ENCODE results near the gene CLDN9.
A peak's percentile ranks its signal among the peaks of the same experiment; 100 is the strongest.
"Not testable (repeated sequence)": the region's sequence is repeated elsewhere in the genome, so short reads cannot be mapped to it uniquely, and the experiment has no call there.

Gene CLDN9

DNA sequence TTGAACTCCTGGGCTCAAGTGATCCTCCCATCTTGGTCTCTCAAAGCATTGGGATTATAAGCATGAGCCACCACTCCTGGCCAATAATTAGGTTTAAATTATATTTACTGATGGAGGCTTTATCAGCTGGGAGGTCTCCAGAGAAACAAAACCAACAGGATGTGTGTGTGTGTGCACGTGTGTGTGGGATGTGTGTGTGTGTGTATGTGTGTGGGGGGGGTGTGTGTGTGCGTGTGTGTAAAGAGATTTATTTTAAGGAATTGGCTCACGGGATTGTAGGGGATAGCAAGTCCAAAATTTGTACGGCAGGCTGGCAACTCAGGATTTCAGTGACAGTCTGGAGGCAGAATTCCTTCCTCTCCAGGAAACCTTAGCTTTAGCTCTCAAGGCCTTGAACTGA lies 38.3 kb downstream of the CLDN9 start (continued):
- TF ChIP-seq ZNF157 (tag by site-specific recombination; IDR thresholded peaks at IDR 0.05), result 0 out of 2 replicates have a peak, but pooled peaks have one; percentile 15
- TF ChIP-seq, protein P1, sequence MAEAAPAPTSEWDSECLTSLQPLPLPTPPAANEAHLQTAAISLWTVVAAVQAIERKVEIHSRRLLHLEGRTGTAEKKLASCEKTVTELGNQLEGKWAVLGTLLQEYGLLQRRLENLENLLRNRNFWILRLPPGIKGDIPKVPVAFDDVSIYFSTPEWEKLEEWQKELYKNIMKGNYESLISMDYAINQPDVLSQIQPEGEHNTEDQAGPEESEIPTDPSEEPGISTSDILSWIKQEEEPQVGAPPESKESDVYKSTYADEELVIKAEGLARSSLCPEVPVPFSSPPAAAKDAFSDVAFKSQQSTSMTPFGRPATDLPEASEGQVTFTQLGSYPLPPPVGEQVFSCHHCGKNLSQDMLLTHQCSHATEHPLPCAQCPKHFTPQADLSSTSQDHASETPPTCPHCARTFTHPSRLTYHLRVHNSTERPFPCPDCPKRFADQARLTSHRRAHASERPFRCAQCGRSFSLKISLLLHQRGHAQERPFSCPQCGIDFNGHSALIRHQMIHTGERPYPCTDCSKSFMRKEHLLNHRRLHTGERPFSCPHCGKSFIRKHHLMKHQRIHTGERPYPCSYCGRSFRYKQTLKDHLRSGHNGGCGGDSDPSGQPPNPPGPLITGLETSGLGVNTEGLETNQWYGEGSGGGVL (tag by site-specific recombination; IDR thresholded peaks at IDR 0.05), result peak; percentile 46; the same call in 1 of the 2 replicates
- TF ChIP-seq, protein P2, sequence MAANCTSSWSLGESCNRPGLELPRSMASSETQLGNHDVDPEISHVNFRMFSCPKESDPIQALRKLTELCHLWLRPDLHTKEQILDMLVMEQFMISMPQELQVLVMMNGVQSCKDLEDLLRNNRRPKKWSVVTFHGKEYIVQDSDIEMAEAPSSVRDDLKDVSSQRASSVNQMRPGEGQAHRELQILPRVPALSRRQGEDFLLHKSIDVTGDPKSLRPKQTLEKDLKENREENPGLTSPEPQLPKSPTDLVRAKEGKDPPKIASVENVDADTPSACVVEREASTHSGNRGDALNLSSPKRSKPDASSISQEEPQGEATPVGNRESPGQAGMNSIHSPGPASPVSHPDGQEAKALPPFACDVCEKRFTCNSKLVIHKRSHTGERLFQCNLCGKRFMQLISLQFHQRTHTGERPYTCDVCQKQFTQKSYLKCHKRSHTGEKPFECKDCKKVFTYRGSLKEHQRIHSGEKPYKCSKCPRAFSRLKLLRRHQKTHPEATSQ (tag by site-specific recombination; IDR thresholded peaks at IDR 0.05), result no peak
- TF ChIP-seq ZNF132 (tag by site-specific recombination; IDR thresholded peaks at IDR 0.05; ENCODE audit: borderline replicate concordance), result no peak
- TF ChIP-seq ZNF274 (IDR thresholded peaks at IDR 0.05; ENCODE audit: low read length), result no peak
- no peak for TF ChIP-seq ZNF274 (tag by site-specific recombination; IDR thresholded peaks at IDR 0.05; ENCODE audit: borderline replicate concordance)

DNA sequence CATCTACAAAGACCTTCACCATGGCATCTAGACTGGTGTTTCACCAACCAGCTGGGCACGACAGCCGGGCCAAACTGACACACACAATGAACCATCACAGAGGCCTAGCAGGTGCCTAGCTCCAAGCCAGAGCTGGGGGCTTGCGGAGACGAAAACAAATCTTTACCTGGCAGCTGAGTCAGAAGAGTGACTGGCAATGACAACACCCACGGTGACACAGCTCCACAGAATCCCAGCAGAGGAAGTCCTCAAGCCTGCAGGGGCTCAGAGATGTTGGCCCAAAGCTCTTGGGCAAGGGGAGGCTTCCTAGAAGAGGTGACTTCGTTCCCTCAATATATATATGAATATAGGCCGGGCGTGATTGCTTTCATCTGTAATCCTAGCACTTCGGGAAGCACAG lies 38.8 kb downstream of the CLDN9 start:
- TF ChIP-seq ZSCAN30 (tag by site-specific recombination; IDR thresholded peaks at IDR 0.05) (no peak), ZIC2 (tag by site-specific recombination; IDR thresholded peaks at IDR 0.05) (peak; percentile 17; the same call in 1 of the 2 replicates)
- ChIA-PET POLR2A (interaction anchor here (1.2 kb wide), 2 partner anchors 16 to 20 kb away, joined by 3 to 5 read pairs; no protein-coding TSS in a partner anchor), CTCF (interaction anchor here (1.1 to 2.5 kb wide), 3 partner anchors 20 to 24 kb away, joined by 3 to 10 read pairs (median 5); no protein-coding TSS in a partner anchor)
- Histone ChIP-seq H3K4me1 (ENCODE audit: control insufficient read depth, insufficient read depth, low read length) (no peaks in the 10 kb centered on the region), H3K27ac (ENCODE audit: extremely low read depth, low read depth, low read length) (no peak overlapping the region), H3K36me3 (ENCODE audit: control insufficient read depth in 2 of 2, insufficient read depth in 1 of 2, low read length in 2 of 2) (peaks cover 0 to 17% of the 10 kb centered on the region in 2 experiments; a peak in 2 of 3 replicates), H3K4me3 (ENCODE audit: low read depth, low read length) (no peak overlapping the region), H3K9me3 (ENCODE audit: control insufficient read depth, insufficient read depth, low read depth, low read length) (no peaks in the 10 kb centered on the region)

DNA sequence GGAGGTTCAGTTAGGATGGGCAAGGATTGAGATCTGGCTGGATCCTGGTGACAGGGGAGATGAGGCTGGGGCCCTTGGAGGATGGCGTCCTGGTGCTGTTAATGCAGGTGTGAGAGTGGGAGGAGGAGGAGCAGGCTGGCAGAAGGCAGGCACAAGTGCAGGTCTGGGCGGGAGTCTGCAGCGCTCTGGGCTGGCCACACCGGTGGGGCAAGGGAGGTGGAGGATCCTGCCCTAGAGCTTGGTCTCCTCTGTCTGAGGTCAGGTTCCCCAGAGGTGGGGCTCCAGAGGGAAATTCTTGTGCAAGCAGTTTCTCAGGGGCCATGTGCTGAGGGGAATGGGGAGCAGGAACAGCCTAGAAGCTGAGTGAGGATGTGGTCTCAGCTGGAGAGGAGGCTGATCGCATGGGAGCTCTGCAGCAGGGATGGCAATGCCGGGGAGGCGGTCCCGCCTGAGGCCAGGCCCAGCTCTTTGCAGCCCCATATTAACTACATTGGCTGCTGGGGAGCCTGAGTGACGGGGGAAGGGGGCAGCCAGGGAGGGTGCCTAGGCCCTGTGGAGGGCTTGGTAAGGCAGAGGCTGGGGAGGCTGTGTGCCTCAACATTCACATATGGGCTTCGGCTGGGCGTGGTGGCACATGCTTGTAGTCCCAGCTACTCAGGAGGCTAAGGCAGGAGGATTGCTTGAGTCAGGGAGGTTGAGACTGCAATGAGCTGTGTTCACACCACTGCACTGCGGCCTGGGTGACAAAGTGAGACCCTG lies 40.0 kb downstream of the CLDN9 start:
- peaks cover 0 to 21% of the 10 kb centered on the region in 2 experiments; a peak in 2 of 3 replicates for H3K36me3 ChIP-seq (ENCODE audit: control insufficient read depth in 2 of 2, insufficient read depth in 1 of 2, low read length in 2 of 2)
- H3K4me1 ChIP-seq (ENCODE audit: control insufficient read depth, insufficient read depth, low read length); H3K4me3 ChIP-seq (ENCODE audit: low read depth, low read length); H3K9me3 ChIP-seq (ENCODE audit: control insufficient read depth, insufficient read depth, low read depth, low read length); POLR2A ChIA-PET; H3K27ac ChIP-seq (ENCODE audit: extremely low read depth, low read depth, low read length): not testable (repeated sequence)
- CTCF ChIA-PET, result interaction anchor here (1.1 kb wide), 1 partner anchor 19 kb away, joined by 3 read pairs; no protein-coding TSS in a partner anchor

DNA sequence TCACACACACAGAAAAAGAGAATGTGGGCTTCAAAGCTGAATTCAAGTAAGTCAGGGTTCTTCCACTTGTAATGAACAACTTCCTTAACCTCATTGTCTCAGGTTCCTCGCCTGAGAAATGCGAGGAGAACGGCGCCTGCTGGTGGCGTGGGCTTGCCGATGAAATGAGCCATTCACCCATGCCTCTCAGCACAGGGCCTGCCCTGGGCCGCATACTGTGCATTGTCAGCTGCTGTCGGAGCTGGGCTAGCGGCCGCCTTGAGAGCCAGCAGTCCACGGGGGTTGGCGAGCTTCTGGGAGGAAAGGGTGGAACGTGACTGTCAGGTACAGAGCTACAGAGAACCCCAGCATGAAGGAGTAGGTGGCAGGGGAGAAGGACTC lies 40.6 kb downstream of the CLDN9 start:
- POLR2A ChIA-PET; CTCF ChIA-PET; H3K27ac ChIP-seq (ENCODE audit: extremely low read depth, low read depth, low read length); H3K9me3 ChIP-seq (ENCODE audit: control insufficient read depth, insufficient read depth, low read depth, low read length); H3K4me3 ChIP-seq (ENCODE audit: low read depth, low read length); H3K4me1 ChIP-seq (ENCODE audit: control insufficient read depth, insufficient read depth, low read length): not testable (repeated sequence)
- H3K36me3 ChIP-seq (ENCODE audit: control insufficient read depth in 2 of 2, insufficient read depth in 1 of 2, low read length in 2 of 2), result peaks cover 0 to 21% of the 10 kb centered on the region in 2 experiments; a peak in 2 of 3 replicates

DNA sequence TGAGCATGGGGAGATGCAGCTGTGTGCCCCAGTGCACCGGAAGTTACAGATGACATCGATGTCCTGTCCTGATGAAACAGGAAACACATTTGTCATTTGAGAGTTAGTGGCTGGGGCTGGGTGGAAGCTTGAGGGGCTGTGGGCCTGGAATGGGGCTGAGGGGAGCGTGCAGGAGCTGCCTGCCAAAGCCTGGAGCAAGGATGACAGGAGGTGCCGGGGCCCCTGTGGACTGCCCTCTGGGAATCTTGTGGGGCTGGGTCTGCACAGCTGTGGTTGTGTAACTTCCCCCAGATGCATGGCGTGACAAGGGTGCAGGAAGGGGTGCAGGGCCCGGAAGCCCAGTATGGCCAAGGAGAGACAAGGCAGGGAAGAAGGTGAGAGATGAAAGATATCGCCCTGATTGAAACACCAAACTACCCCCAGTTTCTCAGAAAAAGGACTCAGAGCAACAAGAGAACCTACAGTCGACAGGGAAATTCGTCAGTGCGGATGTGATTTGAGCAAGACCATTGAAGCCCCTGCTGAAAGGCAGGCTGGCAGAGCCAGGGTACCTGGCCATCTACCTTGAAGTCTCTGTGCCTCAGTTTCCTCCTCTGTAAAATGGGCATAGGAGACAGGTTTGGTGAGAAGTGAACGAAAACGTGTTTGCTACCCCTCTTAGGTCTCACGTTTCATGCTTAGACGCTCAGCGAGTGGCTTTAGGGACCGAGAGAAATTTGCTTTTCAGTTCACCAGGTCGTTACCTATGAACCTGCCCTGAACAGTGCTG lies 42.4 kb downstream of the CLDN9 start:
- H3K4me1 ChIP-seq (ENCODE audit: control insufficient read depth, insufficient read depth, low read length), result peaks cover 3% of the 10 kb centered on the region
- CTCF ChIA-PET, result interaction anchor here (0.6 to 1.1 kb wide), 2 partner anchors 7 to 75 kb away, joined by 5 to 6 read pairs; no protein-coding TSS in a partner anchor
- POLR2A ChIA-PET, result interaction anchor here (0.6 kb wide), 1 partner anchor 80 kb away, joined by 9 read pairs; the partner anchor contains the start of gene ZNF213
- H3K27ac ChIP-seq (ENCODE audit: extremely low read depth, low read depth, low read length), result no peak overlapping the region
- no peak overlapping the region for H3K4me3 ChIP-seq (ENCODE audit: low read depth, low read length)
- peaks cover 0 to 21% of the 10 kb centered on the region in 2 experiments; a peak in 2 of 3 replicates for H3K36me3 ChIP-seq (ENCODE audit: control insufficient read depth in 2 of 2, insufficient read depth in 1 of 2, low read length in 2 of 2)
- no peaks in the 10 kb centered on the region for H3K9me3 ChIP-seq (ENCODE audit: control insufficient read depth, insufficient read depth, low read depth, low read length)
- TF ChIP-seq ZNF549 (tag by site-specific recombination; IDR thresholded peaks at IDR 0.05), result no peak
- TF ChIP-seq, protein P2 (tag by site-specific recombination; IDR thresholded peaks at IDR 0.05), result no peak
- no peak for TF ChIP-seq SCRT1 (tag by site-specific recombination; IDR thresholded peaks at IDR 0.05; ENCODE audit: borderline replicate concordance)
- no peak for TF ChIP-seq ZNF837 (tag by site-specific recombination; IDR thresholded peaks at IDR 0.05)
- TF ChIP-seq, protein P3, sequence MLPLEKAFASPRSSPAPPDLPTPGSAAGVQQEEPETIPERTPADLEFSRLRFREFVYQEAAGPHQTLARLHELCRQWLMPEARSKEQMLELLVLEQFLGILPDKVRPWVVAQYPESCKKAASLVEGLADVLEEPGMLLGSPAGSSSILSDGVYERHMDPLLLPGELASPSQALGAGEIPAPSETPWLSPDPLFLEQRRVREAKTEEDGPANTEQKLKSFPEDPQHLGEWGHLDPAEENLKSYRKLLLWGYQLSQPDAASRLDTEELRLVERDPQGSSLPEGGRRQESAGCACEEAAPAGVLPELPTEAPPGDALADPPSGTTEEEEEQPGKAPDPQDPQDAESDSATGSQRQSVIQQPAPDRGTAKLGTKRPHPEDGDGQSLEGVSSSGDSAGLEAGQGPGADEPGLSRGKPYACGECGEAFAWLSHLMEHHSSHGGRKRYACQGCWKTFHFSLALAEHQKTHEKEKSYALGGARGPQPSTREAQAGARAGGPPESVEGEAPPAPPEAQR (tag by site-specific recombination; IDR thresholded peaks at IDR 0.05), result no peak
- no peak for TF ChIP-seq ZNF174 (tag by site-specific recombination; IDR thresholded peaks at IDR 0.05)
- TF ChIP-seq, protein P4, sequence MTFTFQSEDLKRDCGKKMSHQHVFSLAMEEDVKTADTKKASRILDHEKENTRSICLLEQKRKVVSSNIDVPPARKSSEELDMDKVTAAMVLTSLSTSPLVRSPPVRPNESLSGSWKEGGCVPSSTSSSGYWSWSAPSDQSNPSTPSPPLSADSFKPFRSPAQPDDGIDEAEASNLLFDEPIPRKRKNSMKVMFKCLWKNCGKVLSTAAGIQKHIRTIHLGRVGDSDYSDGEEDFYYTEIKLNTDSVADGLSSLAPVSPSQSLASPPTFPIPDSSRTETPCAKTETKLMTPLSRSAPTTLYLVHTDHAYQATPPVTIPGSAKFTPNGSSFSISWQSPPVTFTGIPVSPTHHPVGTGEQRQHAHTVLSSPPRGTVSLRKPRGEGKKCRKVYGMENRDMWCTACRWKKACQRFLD (tag by site-specific recombination; IDR thresholded peaks at IDR 0.05), result no peak
- no peak for TF ChIP-seq ZNF350 (tag by site-specific recombination; IDR thresholded peaks at IDR 0.05)

Measured in HEK293 (cell line).